CD4-positive, alpha-beta memory T cell (primary cell): Measurements from ENCODE around the gene GJA3. TPM values are rescaled to one million over a fixed set of nuclear protein-coding genes. Genes with fewer than 3 reads are reported as not detected.

ENCODE experiments used
- polyA plus RNA-seq, 2 donors: library from polyadenylated mRNA; unstranded; fragments of 300-500 nt; fragmentation: Illumina TruSeq; gene quantifications; one replicate each; pipeline ENCODE4 v1.2.3, GENCODE V29; 2021
- total RNA-seq, 2 experiments: library from RNA; stranded (reverse); gene quantifications; one replicate each; pipeline ENCODE4 v1.2.3, GENCODE V29; 2021

The GJA3 gene
- total and polyA plus RNA-seq, 4 experiments from 2014 or later = 0.09 TPM; not detected in 3

Other genes starting within 250 kb of the GJA3 start
- 100 to 1,000 TPM; 100 to 110 TPM for gene ZMYM2, start 202.3 kb downstream of the GJA3 start, total RNA-seq
- gene ZMYM2, start 202.3 kb downstream of the GJA3 start, polyA plus RNA-seq = 10 to 100 TPM in 1 of 2 donors, 1 to 10 TPM in 1; 7.9 to 18.6 TPM
- gene GJB2, start 31.9 kb upstream of the GJA3 start, total RNA-seq = not detected
- gene GJB2, start 31.9 kb upstream of the GJA3 start, polyA plus RNA-seq = not detected
- under 1 TPM in 1 of 2 experiments, not detected in 1; 0.69 TPM for gene GJB6, start 71.3 kb upstream of the GJA3 start, total RNA-seq
- gene GJB6, start 71.3 kb upstream of the GJA3 start, polyA plus RNA-seq = not detected